Activated CD8-positive, alpha-beta memory T cell treated with anti-CD3 and anti-CD28 coated beads, Interleukin-2, amount 50 U/mL, for 48 hours (primary cell): Measurements from ENCODE around the gene OASL.
"Not testable (repeated sequence)": the region's sequence is repeated elsewhere in the genome, so short reads cannot be mapped to it uniquely, and the experiment has no call there.

ENCODE experiments used
- DNase-seq: peaks from one replicate; pipeline ENCODE4 v3.0.0-alpha.2; 2020

The OASL gene

GRCh38 chr12:121057794-121058193 is 18.7 kb upstream of the OASL start:
- DNase-seq, result no peak

DNA sequence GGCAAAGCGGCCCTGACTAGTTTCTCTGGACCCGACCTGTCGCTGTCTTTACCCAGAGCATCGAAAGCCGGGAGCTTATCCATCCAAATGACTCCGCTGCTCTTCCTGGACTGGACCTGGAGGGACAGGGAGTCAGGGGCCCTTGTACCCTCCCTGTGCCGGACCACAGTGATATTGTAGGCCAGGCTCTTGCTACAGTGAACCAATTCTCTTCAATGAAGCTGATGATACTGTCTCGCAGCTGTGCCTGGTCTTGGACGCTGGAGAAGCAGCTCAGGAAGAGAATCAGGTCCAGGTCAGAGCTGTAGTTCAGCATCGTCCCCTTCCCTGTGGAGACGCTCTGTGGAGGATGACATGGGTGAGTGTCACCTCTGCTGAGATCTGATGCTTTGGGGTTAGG is 14.7 kb upstream of the OASL start:
- DNase-seq, result no peak

GRCh38 chr12:121050725-121051124 is 11.7 kb upstream of the OASL start:
- no peak for DNase-seq

DNA sequence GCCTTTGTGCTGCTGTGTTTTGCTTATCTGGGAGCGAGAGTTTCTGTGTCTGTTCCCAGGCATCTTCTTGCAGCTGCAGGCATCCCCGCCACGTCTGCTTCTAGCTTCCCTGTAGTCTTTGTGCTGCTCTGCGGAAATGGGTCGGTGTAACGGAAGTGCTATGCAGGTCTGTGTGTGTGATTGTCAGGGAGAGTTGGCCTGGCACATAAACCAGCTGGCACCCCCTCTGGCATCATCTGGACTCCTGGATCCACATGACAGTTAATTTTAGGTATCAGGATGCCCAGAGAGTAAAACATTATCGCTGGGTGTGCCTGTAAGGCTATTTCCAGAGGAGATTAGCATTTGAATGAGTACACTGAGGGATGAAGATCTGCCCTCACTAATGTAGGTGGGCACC is 9.4 kb upstream of the OASL start:
- DNase-seq, result no peak

- not testable (repeated sequence) for DNase-seq
Observed at GRCh38 chr12:121047400-121047799, 8.4 kb upstream of the OASL start.

- no peak for DNase-seq
Observed at GRCh38 chr12:121043067-121043466, 4.0 kb upstream of the OASL start.

DNA sequence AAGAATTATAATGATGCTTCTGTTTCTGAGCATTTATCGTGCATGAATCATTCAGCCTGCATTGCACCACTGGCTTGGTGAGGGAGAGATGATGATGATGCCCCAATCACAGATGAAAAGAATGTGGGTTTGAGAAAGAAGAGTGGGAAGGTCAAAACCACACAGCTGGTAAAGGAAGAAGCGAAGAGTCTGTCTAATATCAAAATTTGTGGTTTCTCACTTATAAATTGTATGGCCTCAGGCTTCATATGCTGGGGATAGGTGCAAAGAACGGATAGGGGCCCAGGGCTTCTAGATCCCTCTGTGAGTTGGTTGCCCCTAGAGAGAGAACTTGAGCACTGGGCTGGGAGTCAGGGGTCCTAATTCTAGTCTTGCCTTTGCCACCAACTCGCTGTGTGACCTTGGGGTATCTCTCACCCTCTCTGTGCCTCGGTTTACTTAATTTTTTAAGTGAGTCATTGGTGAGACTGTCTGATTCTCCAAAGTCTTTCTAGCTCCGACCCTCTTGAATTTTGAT is 2.2 kb downstream of the OASL start:
- DNase-seq, result peak; percentile 62

GRCh38 chr12:121034616-121035305 is 4.3 kb downstream of the OASL start:
- no peak for DNase-seq

DNA sequence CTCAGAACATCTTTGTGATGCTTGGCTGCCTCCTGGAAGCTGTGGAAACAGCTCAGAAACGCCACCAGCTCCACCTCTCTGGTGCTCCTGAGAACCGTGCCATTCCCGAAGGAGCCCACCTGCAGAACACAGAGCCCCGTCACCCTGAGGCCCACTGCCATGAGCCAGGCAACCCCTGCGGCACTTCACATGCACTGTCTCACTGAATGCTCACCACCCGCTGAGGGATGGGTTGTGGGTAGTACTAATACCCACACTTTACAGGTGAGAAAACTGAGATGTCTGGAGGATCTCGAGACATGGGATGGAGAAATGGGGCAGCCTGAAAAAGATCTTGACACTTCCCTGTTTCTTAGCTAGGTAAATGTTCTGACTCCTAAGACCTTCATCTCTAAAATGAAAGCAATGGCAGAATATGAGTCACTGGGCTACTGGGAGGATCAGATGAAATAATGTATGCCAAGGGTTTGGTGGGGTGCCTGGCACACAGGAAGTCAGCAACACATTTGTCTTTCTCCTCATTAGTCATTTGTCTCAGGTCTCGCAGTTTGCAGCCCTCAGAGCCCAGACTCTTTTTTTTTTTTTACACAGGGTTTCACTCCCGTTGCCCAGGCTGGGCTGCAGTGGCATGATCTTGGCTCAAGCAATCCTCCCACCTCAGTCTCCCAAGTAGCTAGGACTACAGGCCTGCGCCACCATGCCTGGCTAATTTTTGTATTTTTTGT is 5.3 kb downstream of the OASL start:
- DNase-seq, result peak; percentile 65

GRCh38 chr12:121030576-121031212 is 8.4 kb downstream of the OASL start:
- no peak for DNase-seq

DNA sequence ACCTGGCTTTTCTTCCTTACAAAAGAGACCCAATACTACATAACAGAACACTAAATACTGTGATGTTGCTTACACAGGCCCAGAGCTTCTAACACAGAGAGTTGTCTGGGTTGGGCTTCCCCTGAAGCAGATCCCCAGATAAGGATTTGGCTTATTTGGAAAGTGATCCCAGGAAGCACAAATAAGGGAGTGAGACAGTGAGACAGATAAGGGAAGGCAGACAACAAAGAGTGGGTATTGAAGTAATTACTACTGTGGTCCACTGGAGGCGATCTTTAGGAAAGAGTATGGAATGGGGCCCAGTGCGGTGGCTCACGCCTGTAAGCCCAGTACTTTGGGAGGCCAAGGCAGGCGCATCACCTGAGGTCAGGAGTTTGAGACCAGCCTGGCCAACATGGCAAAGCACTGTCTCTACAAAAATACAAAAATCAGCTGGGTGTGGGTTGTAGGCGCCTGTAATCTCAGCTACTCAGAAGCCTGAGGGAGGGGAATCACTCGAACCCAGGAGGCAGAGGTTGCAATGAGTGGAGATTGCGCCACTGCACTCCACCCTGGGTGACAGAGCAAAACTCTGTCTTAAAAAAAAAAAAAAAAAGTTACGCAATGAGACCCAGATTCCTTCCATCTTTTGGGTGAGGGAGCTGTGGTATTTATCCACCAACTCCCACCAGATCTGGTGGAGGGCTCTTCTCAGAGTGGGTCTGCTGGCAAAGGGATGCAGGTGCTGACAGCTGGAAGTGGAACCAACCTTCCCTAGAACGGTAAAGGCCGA is 12.6 kb downstream of the OASL start:
- no peak for DNase-seq

DNA sequence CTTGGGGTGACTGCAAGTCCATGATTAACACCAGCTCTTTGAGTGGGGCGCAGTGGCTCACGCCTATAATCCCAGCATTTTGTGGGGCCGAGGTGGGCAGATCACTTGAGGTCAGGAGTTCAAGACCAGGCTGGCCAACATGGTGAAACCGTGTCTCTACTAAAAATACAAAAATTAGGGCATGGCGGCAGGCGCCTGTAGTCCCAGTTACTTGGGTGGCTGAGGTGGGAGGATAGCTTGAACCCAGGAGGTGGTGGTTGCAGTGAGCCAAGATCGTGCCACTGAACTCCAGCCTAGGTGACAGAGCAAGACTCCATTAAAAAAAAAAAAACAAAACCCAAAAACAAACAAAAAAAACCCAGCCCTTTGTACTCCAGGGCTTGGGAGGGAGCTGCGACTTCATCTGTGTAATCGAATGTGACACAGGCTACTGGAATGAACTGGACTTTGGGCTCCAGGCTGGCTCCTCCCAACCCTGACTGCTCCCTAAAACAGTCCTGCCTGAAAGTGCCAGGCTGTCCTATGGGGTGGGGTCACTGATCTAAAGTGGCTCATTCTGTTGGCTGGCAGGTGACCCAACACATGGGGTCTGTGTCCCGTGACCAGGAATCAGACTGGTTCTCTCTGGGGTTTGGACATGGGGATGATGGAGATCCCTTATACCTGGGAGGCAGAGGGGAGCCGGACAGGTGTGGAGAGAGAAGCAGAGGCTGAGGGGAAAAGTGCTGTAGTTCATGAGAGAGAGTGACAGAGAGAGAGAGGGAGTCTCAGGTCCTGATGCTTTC is 13.4 kb downstream of the OASL start:
- DNase-seq, result no peak

DNA sequence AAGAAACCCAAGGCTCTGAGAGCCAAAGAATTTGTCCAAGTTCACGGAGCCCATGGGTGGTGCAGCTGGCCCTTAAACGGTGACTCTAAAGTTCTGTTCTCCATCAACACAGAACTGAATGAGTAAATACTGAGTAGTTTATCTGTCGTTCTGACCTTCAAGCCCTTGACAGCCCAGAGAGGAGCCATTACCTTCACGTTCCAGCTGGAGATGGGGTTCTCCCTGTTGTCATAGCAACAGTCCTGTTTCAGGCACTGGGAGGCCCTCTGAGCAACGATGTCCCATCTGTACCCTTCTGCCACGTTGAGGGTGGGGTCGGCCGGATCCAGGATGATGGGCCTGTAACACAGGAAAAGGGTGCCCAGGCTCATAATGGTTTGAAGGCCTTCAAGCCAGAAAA is 15.2 kb downstream of the OASL start:
- DNase-seq, result no peak

DNA sequence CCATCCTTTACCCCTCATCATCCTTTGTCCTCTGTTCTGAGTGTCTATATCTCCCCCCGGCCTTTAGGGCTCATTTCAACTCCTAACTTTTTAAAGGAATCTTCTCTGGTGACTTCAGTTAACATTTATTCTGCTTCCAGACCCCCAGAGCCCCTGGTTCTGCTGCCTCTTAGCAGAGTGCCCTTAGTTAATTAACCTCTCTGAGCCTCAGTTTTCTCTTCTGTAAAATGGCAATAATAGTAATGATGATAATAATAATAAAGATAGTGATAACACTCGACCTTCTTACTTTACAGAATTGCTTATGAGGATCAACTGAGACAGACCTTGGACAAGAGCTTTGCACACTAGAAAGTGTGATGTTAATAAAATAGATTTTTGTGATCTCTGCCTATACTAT is 16.3 kb downstream of the OASL start:
- DNase-seq, result no peak

DNA sequence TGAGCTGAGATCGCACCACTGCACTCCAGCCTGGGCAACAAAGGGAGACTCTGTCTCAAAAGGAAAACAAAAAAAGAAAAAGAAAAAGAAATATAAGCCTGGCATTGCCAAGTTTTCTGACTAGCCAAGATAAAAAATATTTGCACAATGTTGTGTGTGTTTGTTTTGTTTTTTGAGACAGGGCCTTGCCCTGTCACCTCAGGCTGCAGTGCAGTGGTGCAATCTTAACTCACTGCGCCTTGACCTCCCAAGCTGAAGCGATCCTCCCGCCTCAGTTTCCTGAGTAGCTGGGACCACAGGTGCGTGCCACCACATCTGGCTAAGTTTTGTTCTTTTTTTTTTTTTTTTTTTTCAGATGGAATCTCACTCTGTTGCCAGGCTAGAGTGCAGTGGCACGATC is 17.3 kb downstream of the OASL start:
- no peak for DNase-seq

DNA sequence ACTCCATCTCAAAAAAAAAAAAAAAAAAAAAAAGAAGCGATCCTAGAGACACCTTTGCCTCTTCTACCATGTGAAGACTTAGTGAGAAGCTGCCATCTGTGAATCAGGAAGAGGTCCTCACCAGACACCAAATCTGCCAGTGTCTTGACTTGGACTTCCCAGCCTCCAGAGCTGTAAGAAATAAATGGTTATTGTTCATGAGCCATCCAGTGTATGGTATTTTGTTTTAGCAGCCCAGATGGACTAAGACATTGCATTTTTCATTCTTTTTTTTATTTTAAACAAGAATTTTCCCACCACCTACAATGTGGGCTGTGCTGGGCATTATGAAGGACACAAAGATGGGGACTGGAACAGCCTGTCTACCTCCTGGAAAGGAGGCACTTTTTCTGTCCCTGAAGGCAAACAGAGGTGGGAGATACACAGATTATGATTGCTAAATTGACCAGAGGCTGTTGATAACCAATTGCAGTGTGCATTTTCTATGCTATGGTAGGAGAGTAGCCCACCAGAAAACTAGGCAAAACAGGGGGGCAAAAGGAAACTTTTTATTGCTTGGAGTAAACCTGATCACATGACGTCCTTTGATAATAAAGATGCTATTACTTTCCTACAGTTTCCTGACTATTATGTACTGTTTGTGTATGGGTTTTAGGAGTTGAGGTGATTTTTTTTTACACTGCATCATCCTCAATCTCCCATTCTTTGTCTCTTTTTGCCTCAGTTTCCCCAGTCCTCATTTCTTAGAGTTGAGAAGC is 20.0 kb downstream of the OASL start:
- no peak for DNase-seq

DNA sequence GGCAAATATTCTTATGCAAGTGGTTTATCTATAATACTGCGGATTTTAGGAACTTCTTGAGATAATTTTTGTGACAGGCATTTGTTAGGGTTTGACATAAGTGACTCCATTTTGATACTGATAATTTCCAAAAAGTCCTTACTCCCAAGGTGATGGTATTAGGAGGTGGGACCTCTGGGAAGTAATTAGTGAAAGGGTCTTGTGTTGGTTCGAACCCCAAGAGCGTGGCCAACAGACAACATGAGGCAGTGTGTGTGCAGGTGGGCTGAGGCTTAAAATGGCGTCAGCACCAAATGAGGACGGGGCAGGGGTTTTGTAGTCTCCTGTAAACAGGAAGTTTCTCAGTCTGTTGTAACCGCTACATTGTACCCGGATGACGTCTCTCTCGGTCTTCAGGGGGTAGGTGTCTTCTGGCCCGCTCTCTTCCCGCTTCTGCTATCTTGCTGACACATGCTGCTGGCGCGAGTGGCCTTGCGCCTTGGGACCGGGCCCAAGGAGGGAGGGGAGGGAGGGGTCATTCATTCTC is 21.0 kb downstream of the OASL start:
- DNase-seq, result no peak

DNA sequence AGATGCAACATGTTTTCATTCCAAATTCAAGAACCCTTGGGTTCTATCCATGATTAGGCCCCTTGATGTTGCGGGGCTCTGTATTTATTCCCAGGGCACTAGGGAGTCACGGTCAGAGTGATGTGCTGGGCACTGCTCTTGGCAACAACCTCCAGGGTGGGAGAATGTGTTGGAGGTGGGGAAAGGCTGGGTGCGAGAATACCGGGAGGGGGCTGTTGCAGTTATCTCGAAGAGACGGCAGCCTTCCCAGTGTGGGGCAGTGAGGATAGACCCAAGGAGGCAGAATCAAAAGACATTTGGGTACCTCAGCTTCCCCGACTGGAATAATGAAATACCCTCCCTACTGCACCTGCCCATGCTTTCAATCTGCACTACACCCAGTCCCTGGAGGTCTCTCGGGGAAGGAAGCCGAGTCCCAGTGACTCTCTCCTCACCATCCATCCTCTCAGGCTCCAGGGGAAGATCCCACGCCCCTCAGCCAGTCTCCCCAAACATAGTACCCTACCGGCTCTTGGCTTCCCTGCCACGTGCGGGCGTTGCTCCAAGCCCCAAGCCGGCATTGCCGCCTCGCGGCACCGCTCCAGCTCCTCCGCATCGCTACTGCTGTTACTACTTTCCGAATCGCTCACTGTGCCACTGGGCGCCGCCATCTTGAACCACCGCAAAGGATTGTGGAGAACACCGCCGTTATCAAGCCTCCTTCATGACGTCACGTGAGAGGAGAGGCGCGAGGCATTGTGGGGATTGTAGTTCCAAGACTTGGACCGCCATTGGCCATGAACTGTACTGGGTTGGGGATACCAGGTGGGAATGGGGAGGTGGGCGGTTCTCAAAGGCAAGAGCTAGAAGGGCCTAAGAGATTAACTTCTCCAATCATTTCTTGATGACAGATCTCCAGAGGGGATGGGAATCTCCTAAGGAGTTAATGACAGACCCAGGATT is 22.9 kb downstream of the OASL start, which contains the start of gene C12orf43:
Gene C12orf43, minus strand, starts transcription at position 663 of the 942 bp plus-strand sequence. Its CDS starts 13 bp downstream, at position 650.
- peak; percentile 92 for DNase-seq

- no peak for DNase-seq
Observed at GRCh38 chr12:121013715-121014114, 25.3 kb downstream of the OASL start.

DNA sequence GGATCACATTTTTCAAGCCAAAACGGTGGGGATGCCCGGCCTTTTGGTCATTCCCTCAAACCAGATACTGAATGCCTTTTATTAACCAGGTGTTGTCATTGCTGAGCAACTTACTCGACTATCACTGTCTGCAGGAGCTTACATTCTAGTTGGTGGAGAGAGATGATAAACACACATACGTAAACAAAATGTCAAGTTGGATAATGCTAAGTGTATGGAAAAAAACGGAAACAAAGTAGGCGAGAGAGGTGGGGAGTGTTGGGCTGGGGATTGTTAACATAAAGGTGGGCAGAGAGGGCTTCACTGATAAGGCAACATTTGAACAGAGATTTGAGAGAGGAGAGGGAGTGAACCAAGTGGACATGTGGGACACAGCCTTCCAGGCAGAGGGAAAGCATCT is 27.2 kb downstream of the OASL start:
- no peak for DNase-seq
